ENCODE measurements around the gene EDAR. TPM values are rescaled to one million over a fixed set of nuclear protein-coding genes. Genes with fewer than 3 reads are reported as not detected.

EDAR gene
- total and polyA plus RNA-seq, 4 experiments from 2014 or later = 3.0 to 6.3 (median 4.6) TPM

DNA sequence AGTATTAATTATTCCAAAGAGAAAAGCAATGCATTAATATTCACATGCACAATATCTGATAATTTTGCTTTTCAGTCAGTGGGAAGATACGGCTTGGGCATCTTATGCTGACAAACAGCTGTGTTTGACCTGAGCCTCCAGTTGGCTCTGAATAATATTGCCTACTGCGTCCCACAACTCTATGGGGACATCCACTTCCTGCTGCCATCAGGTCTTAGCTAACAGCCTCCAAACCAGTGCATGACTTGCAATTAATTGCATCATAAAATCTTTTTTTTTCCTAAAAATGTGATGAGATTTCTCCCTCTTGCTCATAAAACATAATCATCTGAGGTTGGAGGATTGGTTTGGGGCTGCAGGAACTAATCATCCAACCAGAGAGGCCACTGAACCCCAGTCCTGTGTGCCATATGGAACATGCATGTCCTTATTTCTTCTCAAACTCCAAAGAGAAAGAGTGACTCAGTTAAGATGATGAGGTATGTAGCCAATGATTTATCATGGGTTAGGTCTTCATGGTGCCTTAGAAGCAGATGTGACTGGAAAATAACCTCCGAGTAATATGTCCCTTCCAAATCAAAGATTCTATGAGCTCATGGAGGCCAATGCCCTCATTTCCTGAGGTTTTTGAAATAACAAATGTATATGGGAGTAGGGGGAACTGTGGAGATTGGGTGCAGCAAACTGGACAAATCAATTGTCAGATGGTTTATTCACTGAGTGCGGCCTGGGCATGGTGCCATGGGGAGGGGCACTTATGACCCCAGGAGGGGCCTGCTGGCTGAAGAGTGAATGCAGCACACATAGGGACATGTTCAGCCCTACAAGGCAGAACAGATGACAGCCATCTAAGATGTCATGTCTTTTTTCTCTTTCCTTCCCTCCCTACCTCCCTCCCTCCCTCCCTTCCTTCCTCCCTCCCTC, 39.4 kb downstream of the EDAR start:
- Mint-ChIP-seq H3K36me3 (peaks cover 16 to 37% of the 10 kb centered on the region in 2 donors), H3K4me1 (peaks cover 0 to 1% (median 0%) of the 10 kb centered on the region in 4 donors)

DNA sequence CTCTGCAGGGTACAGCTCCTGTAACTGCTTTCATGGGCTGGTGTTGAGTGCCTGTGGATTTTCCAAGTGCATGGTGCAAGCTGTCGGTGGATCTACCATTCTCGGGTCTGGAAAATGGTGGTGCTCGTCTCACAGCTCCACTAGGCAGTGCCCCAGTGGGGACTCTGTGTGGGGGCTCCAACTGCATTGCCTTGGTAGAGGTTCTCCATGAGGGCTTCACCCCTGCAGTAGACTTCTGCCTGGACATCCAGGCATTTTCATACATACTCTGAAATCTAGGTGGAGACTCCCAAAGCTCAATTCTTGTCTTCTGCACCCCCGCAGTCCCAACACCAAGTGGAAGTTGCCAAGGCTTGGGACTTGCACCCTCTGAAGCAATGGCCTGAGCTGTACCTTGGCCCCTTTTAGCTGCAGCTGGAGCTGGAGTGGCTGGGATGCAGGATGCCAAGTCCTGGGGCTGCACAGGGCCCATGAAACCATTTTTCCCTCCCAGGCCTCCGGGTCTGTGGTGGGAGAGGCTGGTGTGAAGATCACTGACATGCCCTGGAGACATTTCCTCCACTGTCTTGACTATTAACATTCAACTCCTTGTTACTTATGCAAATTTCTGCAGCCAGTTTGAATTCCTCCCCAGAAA, 41.6 kb downstream of the EDAR start:
- no peak overlapping the region for H3K4me3 Mint-ChIP-seq
- H3K27ac Mint-ChIP-seq = no peak overlapping the region
- peaks cover 13 to 27% of the 10 kb centered on the region in 2 donors for H3K36me3 Mint-ChIP-seq
- no peaks in the 10 kb centered on the region for H3K27me3 ChIP-seq (ENCODE audit: insufficient read depth, low read length)
- H3K4me3 ChIP-seq (ENCODE audit: low read length in 2 of 2) = no peak overlapping the region
- no peaks in the 10 kb centered on the region for H3K36me3 ChIP-seq (ENCODE audit: insufficient read depth, low read length)
- H3K27me3 Mint-ChIP-seq = no peaks in the 10 kb centered on the region
- ChIA-PET CTCF (ENCODE audit: partially characterized antibody) (no interaction called here), POLR2A (ENCODE audit: partially characterized antibody) (no interaction called here)
- no peak overlapping the region for H3K27ac ChIP-seq (ENCODE audit: low read depth, low read length)
- intact Hi-C loops (cut with micrococcal nuclease) = no loop called here
- H3K4me1 Mint-ChIP-seq = peaks cover 0 to 1% (median 0%) of the 10 kb centered on the region in 4 donors
- no peaks in the 10 kb centered on the region for H3K4me1 ChIP-seq (ENCODE audit: insufficient read depth, low read length)
- peaks cover 0 to 4% of the 10 kb centered on the region in 2 donors for H3K9me3 ChIP-seq (ENCODE audit: control insufficient read depth in 1 of 2, low read length in 2 of 2)
- DNase-seq = no peak
- H3K9me3 Mint-ChIP-seq = peaks cover 6 to 54% (median 34%) of the 10 kb centered on the region in 8 donors

More for the DNA sequence above, 39.4 kb downstream of the EDAR start:
- H3K4me3 ChIP-seq (ENCODE audit: low read length in 2 of 2) = no peak overlapping the region
- peaks cover 0 to 1% of the 10 kb centered on the region in 2 donors for H3K27me3 Mint-ChIP-seq
- POLR2A ChIA-PET (ENCODE audit: partially characterized antibody) = no interaction called here
- no peak for DNase-seq
- no peak overlapping the region for H3K27ac Mint-ChIP-seq
- intact Hi-C loops (cut with micrococcal nuclease) = no loop called here
- no peak overlapping the region for H3K27ac ChIP-seq (ENCODE audit: low read depth, low read length)
- no peaks in the 10 kb centered on the region for H3K27me3 ChIP-seq (ENCODE audit: insufficient read depth, low read length)
- H3K9me3 ChIP-seq (ENCODE audit: control insufficient read depth in 1 of 2, low read length in 2 of 2) = peaks cover 0 to 4% of the 10 kb centered on the region in 2 donors
- H3K9me3 Mint-ChIP-seq = peaks cover 6 to 65% (median 44%) of the 10 kb centered on the region in 8 donors
- no peaks in the 10 kb centered on the region for H3K4me1 ChIP-seq (ENCODE audit: insufficient read depth, low read length)
- CTCF ChIA-PET (ENCODE audit: partially characterized antibody) = interaction anchor here (0.9 kb wide), 1 partner anchor 10 kb away, joined by 3 read pairs; no protein-coding TSS in a partner anchor
- H3K36me3 ChIP-seq (ENCODE audit: insufficient read depth, low read length) = no peaks in the 10 kb centered on the region
- H3K4me3 Mint-ChIP-seq = no peak overlapping the region

DNA sequence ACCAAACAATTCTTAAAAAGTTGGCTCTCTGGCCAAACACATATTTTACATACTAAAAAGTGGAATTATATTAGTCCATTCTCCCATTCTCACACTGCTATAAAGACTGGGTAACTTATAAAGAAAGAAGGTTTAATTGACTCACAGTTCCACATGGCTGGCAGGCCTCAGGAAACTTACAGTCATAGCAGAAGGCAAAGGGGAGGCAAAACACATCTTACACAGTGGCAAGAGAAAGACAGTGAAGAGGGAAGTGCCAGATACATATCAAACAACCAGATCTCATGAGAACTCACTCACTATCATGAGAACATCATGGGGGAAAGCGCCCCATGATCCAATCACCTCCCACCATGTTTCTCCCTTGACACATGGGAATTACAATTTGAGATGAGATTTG, 42.6 kb downstream of the EDAR start:
- intact Hi-C loops (cut with micrococcal nuclease) = no loop called here
- H3K27ac Mint-ChIP-seq = no peak overlapping the region
- H3K27me3 Mint-ChIP-seq = no peaks in the 10 kb centered on the region
- no peak overlapping the region for H3K4me3 ChIP-seq (ENCODE audit: low read length in 2 of 2)
- ChIA-PET CTCF (ENCODE audit: partially characterized antibody) (no interaction called here), POLR2A (ENCODE audit: partially characterized antibody) (no interaction called here)
- no peaks in the 10 kb centered on the region for H3K4me1 ChIP-seq (ENCODE audit: insufficient read depth, low read length)
- no peaks in the 10 kb centered on the region for H3K27me3 ChIP-seq (ENCODE audit: insufficient read depth, low read length)
- H3K36me3 ChIP-seq (ENCODE audit: insufficient read depth, low read length) = no peaks in the 10 kb centered on the region
- no peak for DNase-seq
- H3K4me3 Mint-ChIP-seq = no peak overlapping the region
- H3K4me1 Mint-ChIP-seq = peaks cover 0 to 1% (median 0%) of the 10 kb centered on the region in 4 donors
- H3K36me3 Mint-ChIP-seq = peaks cover 9 to 19% of the 10 kb centered on the region in 2 donors
- H3K9me3 ChIP-seq (ENCODE audit: control insufficient read depth in 1 of 2, low read length in 2 of 2) = peaks cover 0 to 4% of the 10 kb centered on the region in 2 donors
- H3K27ac ChIP-seq (ENCODE audit: low read depth, low read length) = no peak overlapping the region
- H3K9me3 Mint-ChIP-seq = peaks cover 0 to 45% (median 25%) of the 10 kb centered on the region in 8 donors

- ChIA-PET POLR2A (ENCODE audit: partially characterized antibody) (no interaction called here), CTCF (ENCODE audit: partially characterized antibody) (no interaction called here)
- Mint-ChIP-seq H3K27ac (no peak overlapping the region), H3K36me3 (peaks cover 9 to 19% of the 10 kb centered on the region in 2 donors), H3K4me3 (no peak overlapping the region), H3K9me3 (peaks cover 0 to 44% (median 24%) of the 10 kb centered on the region in 8 donors), H3K4me1 (no peaks in the 10 kb centered on the region), H3K27me3 (no peaks in the 10 kb centered on the region)
- no peak overlapping the region for H3K27ac ChIP-seq (ENCODE audit: low read depth, low read length)
- no peak overlapping the region for H3K4me3 ChIP-seq (ENCODE audit: low read length in 2 of 2)
- no peaks in the 10 kb centered on the region for H3K36me3 ChIP-seq (ENCODE audit: insufficient read depth, low read length)
- DNase-seq = no peak
- no peaks in the 10 kb centered on the region for H3K27me3 ChIP-seq (ENCODE audit: insufficient read depth, low read length)
- intact Hi-C loops (cut with micrococcal nuclease) = no loop called here
- no peaks in the 10 kb centered on the region for H3K4me1 ChIP-seq (ENCODE audit: insufficient read depth, low read length)
- peaks cover 0 to 4% of the 10 kb centered on the region in 2 donors for H3K9me3 ChIP-seq (ENCODE audit: control insufficient read depth in 1 of 2, low read length in 2 of 2)
These were observed 43.1 kb downstream of the EDAR start for GRCh38 chr2:108945969-108946368.

DNA sequence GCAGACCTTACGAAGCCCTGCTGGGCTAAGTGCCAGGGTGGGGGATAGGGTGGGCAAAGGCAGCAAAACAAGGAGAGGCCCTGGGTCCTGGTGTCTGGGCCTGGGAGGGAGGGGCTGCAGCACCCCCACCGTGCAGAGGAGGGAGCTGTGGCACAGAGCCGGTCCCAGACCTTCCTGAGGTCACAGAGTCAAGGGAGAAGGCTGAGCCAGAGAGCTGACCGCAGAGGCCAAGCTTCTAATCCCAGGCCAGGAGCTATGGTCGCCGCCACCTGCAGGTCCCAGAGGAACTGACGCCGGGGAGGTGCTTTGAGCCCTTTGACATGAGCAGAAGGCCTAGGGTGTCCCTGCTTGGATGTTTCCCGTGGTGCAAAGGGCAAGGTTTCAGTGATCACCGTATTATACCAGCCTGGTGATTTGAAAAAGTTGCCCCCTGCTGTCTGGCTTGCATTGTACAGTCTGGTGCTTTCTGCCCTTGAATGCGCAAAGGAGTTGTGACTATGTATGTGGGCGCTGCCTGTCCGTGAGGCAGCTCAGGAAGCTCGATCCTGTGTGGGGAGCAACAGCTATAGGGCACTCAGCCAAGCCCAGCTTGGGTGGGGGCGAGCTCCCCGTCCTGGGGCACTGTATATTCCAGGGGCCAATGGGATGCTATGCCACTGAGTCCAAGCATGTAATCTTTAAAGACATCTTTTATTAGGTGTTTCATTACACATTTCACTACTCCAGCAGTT, 44.3 kb downstream of the EDAR start:
- CTCF ChIA-PET (ENCODE audit: partially characterized antibody) = interaction anchor here (1.3 kb wide), 1 partner anchor 14 kb away, joined by 3 read pairs; no protein-coding TSS in a partner anchor
- Mint-ChIP-seq H3K4me1 (peaks cover 0 to 2% (median under 1%) of the 10 kb centered on the region in 4 donors), H3K27me3 (no peaks in the 10 kb centered on the region), H3K9me3 (peaks cover 0 to 37% (median 24%) of the 10 kb centered on the region in 8 donors), H3K27ac (no peak overlapping the region), H3K36me3 (peaks cover 6 to 19% of the 10 kb centered on the region in 2 donors), H3K4me3 (no peak overlapping the region)
- no peaks in the 10 kb centered on the region for H3K4me1 ChIP-seq (ENCODE audit: insufficient read depth, low read length)
- no peak for DNase-seq
- peaks cover 0 to 4% of the 10 kb centered on the region in 2 donors for H3K9me3 ChIP-seq (ENCODE audit: control insufficient read depth in 1 of 2, low read length in 2 of 2)
- POLR2A ChIA-PET (ENCODE audit: partially characterized antibody) = no interaction called here
- H3K36me3 ChIP-seq (ENCODE audit: insufficient read depth, low read length) = no peaks in the 10 kb centered on the region
- intact Hi-C loops (cut with micrococcal nuclease) = no loop called here
- no peaks in the 10 kb centered on the region for H3K27me3 ChIP-seq (ENCODE audit: insufficient read depth, low read length)
- H3K27ac ChIP-seq (ENCODE audit: low read depth, low read length) = no peak overlapping the region
- no peak overlapping the region for H3K4me3 ChIP-seq (ENCODE audit: low read length in 2 of 2)

DNA sequence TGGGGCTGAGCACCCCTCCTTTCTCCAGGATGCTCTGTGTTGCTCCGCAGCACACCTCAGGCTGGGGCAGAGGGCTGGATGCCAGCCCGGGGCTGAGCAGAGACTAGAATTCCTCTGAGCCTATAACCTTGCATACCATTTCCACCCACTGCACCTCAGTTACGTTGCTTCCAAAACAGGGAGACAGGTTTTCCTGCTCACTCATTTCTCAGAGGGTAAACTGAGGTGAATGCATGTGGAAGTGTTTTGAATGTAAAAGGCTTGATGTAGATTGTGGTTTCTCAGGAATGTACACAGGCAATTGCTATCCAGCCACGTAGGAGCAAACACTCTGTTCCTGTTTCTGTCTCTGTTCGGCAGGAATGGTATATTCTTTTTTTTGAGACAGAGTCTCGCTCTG, 45.3 kb downstream of the EDAR start:
- Histone ChIP-seq H3K36me3 (ENCODE audit: insufficient read depth, low read length) (no peaks in the 10 kb centered on the region), H3K27ac (ENCODE audit: low read depth, low read length) (no peak overlapping the region), H3K4me1 (ENCODE audit: insufficient read depth, low read length) (no peaks in the 10 kb centered on the region), H3K4me3 (ENCODE audit: low read length in 2 of 2) (no peak overlapping the region), H3K27me3 (ENCODE audit: insufficient read depth, low read length) (no peaks in the 10 kb centered on the region), H3K9me3 (ENCODE audit: control insufficient read depth in 1 of 2, low read length in 2 of 2) (peaks cover 0 to 4% of the 10 kb centered on the region in 2 donors)
- ChIA-PET CTCF (ENCODE audit: partially characterized antibody) (interaction anchor here (1.3 kb wide), 1 partner anchor 13 kb away, joined by 3 read pairs; no protein-coding TSS in a partner anchor), POLR2A (ENCODE audit: partially characterized antibody) (no interaction called here)
- DNase-seq = no peak
- peaks cover 0 to 34% (median 24%) of the 10 kb centered on the region in 8 donors for H3K9me3 Mint-ChIP-seq
- H3K36me3 Mint-ChIP-seq = peaks cover 6 to 19% of the 10 kb centered on the region in 2 donors
- no peak overlapping the region for H3K27ac Mint-ChIP-seq
- H3K27me3 Mint-ChIP-seq = no peaks in the 10 kb centered on the region
- no peak overlapping the region for H3K4me3 Mint-ChIP-seq
- intact Hi-C loops (cut with micrococcal nuclease) = no loop called here
- peaks cover 0 to 9% (median 4%) of the 10 kb centered on the region in 4 donors for H3K4me1 Mint-ChIP-seq
